GM19328 (cell line): Measurements from ENCODE around the gene CFHR5.
A peak's percentile ranks its signal among the peaks of the same experiment; 100 is the strongest.
"Not testable (repeated sequence)": the region's sequence is repeated elsewhere in the genome, so short reads cannot be mapped to it uniquely, and the experiment has no call there.

ENCODE experiments used
- ATAC-seq: cut with Tn5 transposase; IDR thresholded peaks from one replicate; pipeline ENCODE4 v1.9.1; 2021; ENCODE audit warnings: mild to moderate bottlenecking, moderate library complexity; ENCODE audit not compliant: unreplicated experiment

The CFHR5 gene

DNA sequence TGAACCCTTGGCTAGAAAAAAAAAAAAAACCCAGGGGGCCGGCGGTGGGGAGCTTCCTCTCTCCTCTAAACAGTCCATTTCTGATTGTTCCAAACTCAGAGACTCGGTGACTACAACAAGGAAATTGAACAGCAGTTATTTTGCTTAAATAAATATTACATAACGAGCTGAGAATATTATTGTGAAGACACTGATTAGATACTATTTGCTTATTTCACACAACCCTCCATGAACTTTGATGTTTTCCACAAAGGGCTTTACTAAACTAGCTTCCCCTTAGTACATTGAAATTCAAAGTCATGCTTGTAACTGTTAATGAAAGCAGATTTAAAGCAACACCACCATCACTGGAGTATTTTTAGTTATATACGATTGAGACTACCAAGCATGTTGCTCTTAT is at the start of gene CFHR5:
Gene CFHR5, plus strand, starts transcription at position 279 of the 400 bp plus-strand sequence. Its CDS starts 109 bp downstream, at position 388.
- ATAC-seq: no peak

DNA sequence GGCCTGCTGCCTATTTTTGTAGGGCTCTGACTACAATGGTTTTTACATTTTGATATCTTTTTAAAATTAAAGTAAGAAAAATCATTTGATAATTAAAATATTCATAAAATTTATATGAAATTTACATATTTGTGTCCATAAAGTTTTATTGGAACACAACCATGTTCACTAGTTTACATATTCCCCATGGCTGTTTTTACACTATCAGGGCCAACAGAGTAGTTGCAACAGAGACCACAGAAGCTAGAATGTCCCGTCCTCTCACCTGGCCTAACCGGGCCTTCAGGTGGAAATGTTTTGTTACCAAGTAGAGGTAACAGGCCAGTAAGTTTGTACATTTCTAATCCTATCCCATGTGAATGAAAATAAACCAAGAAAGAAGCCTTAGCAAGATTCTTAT is 44.5 kb upstream of the CFHR5 start:
- not testable (repeated sequence) for ATAC-seq

DNA sequence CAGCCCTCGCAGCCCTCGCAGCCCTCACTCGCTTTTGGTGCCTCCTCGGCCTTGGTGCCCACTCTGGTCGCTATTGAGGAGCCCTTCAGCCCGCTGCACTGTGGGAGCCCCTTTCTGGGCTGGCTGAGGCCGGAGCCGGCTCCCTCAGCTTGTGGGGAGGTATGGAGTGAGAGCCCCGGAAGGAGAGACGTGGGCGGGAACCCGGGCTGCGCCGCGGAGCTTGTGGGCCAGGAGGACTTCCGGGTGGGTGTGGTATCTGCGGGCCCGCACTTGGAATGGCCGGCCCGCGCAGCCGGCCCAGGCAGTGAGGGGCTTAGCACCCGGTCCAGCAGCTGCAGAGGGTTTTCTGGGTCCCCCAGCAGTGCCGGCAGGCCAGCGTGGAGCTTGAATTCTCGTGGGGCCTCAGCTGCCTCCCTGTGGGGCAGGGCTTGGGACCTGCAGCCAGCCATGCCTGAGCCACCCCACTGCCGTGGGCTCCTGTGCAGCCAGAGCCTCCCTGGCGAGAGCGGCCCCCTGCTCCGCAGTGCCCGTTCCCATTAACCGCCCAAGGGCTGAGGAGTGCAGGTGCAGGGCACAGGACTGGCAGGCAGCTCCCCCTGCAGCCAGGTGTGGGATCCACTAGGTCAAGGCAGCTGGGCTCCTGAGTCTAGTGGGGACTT is 43.7 kb upstream of the CFHR5 start:
- ATAC-seq: no peak

DNA sequence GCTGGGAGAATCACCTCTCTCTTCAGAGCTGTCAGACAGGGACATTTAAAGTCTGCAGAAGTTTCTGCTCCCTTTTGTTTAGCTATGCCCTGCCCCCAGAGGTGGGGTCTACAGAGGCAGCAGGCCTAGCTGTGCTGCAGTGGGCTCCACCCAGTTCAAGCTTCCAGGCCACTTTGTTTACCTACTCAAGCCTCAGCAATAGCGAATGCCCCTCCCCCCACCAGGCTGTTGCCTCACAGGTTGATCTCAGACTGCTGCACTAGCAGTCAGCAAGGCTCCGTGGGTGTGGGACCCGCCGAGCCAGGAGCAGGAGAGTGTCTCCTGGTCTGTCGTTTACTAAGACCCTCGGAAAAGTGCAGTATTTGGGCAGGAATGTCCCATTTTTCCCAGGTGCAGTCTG is 35.9 kb upstream of the CFHR5 start:
- ATAC-seq: not testable (repeated sequence)

DNA sequence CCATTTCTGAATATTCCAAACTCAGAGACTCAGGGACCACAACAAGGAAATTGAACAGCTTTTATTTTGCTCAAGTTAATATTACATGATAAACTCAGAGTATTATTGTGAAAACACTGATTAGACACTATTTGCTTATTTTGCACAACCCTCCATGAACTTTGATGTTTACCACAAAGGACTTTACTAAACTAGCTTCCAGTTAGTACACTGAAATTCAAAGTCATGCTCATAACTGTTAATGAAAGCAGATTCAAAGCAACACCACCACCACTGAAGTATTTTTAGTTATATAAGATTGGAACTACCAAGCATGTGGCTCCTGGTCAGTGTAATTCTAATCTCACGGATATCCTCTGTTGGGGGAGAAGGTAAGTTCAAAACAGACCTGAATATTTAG is 33.8 kb upstream of the CFHR5 start, which contains the start of gene CFHR2:
Gene CFHR2, plus strand, starts transcription at position 171 of the 400 bp plus-strand sequence. Its CDS starts 143 bp downstream, at position 314.
- not testable (repeated sequence) for ATAC-seq

DNA sequence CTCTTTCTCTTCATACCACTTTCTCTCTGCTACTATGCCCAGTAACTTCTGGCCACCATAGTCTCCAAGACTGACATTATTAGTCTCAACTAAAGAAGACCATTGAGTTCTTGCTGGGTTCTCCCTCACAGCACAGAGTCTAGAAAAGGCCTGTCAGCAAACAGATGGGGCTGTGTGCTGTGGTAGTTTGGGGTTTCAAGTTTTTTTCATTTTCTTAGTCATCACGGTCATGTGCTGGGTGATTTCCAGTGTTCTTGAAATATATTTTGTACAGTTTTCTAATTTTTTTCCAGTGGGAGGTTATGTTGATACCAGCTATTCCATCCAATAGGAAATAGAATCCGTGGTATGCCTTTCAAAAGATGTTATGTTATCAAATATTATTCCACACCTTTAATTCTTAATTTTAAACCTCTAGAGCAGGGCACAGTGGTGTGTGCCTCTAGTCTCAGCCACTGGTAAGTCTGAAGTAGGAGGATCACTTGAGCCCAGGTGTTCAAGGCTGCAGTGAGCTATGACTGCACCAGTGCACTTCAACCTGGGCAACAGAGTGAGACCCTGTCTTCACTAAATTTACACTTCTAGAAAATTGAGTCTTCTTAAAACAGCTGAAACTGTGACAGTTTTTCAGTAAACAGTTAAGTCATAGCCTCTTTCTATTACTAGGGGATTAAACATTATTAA is 25.5 kb upstream of the CFHR5 start:
- ATAC-seq: peak; percentile 91

DNA sequence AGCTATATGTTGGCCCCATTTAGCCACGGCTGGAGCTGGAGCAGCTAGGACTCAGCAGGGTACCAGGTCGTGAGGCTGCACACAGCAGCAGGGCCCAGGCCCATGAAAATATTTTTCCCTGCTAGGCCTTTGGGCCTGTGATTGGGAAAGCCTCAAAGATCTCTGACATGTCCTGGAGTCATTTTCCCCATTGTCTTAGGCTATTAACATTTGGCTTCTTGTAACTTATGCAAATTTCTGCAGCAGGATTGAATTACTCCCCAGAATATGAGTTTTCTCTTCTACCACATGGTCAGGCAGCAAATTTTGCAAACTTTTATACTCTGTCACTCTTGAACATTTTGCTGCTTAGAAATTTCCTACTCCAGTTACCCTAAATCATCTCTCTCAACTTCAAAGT is 22.6 kb upstream of the CFHR5 start:
- ATAC-seq: no peak

DNA sequence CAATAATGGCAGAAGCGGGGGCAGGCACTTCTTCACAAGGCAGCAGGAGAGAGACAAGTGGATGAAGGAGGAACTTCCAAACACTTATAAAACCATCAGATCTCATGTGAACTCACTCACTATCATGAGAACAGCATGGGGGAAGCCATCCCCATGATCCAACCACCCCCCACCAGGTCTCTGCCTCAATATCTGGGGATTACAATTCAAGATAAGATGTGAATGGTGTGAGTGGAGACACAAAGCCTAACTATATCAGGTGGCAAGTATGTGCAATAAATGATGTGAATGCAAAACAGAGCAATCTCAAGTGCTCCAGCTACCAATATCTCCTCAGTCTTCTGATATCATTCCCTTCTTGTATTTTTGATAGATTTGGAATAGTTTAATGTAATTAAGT is 21.4 kb upstream of the CFHR5 start:
- no peak for ATAC-seq

DNA sequence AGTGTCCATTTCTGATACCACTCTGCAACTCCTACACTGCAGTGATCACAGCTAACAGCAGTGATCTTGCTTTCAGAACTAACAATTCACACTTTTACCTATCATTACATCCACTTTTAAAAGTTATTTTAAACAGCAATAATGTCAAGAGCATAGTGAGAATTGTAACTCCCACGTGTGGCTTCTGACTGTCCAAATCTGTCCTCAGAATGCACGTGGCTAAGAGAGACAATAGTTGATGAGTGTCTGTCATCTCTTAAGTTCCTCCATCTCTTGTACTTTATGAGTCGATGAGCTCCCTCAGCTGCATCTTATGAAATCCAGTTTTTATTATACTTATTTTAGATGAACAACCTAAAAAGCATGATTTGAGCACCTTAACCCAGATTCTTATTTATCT is 16.5 kb upstream of the CFHR5 start:
- ATAC-seq: peak; percentile 91

DNA sequence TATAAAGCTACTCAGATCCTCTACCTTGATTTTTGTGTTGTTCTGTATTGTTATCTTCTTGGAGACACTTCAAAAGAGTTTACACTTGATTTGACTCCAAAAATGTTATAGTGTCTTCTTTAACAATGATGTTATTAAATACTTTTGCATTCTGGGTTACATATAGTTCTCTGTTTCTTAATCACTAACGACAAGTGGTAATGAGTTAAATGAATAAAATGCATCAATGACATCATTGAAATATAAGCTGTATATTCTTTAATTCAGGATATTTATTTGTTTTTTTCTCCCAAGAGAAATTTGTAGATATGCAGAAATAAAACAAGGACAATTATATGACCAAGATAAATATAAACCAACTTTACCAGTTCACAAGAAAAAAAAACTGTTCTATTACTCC is 7.2 kb upstream of the CFHR5 start:
- ATAC-seq: no peak

DNA sequence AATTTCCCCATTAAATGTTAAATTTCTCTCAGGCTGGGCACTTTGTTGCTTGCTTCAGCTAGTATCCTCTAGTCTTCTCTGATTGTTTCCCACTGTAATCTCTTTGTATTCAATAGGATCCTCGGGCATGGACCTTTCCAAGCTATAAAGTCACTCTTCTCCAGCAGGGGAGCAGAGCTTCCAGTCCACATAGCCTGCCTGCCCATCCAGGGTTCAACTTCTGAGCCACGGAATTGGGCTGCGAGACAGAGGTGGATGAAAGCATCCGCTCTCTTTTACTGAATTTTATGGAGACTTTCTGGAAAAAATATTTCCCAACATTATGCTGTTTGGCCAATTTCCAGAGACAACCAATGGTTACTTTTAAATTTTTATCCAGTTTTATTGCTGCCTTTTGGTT is 1.1 kb upstream of the CFHR5 start:
- no peak for ATAC-seq

DNA sequence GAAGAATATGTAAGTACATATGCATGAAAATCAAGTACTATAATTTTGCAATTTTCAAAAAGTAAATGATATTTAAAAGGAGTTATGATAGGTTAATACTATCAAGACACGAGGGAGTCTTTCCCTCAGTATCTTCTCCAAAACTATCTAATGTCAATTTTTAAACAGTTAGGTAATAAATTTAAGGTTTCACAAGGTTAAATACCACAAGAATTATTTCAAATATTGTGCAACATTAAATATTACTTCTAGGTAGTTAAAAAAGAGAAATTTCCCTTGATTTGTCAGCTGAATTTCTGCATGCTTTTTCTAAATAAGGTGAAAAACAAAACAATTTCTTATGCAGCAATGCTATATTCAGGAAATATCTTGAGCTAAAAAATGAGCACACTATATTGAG is 3.5 kb downstream of the CFHR5 start:
- no peak for ATAC-seq

DNA sequence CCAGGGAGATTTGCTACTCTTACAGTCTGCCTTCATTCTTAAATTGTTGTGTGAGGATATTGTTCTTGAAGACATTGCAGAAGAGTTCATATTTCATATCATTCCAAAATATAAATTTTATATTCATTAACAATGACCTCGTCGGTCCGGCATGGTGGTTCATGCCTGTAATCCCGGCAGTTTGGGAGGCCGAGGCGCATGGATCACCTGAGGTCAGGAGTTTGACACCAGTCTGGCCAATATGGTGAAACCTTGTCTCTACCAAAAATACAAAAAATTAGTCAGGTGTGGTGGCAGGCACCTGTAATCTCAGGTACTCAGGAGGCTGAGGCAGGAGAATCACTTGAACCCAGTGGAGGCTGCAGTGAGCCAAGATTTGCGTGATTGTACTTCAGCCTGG is 4.9 kb downstream of the CFHR5 start:
- not testable (repeated sequence) for ATAC-seq

DNA sequence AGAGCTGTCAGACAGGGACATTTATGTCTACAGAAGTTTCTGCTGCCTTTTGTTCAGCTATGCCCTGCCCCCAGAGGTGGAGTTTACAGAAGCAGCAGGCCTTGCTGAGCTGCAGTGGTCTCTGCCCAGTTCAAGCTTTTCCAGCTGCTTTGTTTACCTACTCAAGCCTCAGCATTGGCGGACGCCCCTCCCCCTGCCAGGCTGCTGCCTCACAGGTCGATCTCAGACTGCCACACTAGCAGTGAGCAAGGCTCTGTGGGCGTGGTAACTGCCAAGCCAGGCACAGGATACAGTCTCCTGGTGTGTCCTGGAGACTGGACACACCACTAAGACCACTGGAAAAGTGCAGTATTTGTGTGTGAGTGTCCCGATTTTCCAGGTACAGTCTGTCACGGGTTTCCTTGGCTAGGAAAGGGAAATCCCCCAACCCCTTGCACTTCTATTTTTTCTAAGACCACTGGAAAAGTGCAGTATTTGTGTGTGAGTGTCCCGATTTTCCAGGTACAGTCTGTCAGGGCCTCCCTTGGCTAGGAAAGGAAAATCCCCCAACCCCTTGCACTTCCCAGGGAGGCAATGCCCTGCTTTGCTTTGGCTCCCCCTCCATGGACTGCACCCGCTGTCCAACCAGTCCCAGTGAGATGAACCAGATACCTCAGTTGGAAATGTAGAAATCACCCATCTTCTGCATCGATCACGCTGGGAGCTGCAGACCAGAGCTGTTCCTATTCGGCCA is 14.7 kb downstream of the CFHR5 start:
- ATAC-seq: not testable (repeated sequence)

DNA sequence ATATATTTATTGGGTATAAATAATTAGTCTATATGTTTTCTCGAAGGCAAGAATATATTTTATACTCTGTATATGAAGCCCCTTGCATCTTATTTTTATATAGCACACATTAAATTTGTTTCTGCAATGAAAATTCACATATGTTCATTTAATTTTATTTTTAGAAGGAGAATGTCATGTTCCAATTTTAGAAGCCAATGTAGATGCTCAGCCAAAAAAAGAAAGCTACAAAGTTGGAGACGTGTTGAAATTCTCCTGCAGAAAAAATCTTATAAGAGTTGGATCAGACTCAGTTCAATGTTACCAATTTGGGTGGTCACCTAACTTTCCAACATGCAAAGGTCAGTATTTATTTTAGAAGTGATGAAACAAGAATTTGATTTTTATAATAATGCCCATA is 16.6 kb downstream of the CFHR5 start:
- ATAC-seq: no peak

DNA sequence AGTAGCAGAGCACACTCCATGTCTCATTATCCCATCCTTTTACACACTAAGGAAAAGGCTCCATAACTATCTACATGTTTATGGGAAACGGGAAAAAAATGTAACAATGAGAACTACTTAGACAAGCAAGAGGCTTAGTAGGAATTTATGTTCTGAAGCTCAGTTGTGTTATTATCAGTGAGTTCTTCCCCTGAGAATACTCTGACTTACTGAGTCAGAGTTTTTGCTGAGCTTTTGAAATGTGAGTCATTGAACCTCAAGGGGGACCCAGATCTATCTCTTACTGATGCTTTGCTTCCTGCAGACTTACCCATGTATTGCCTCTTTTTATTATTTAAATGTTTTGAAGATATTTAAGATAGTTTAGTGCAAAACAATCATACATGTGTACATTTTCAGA is 20.1 kb downstream of the CFHR5 start:
- ATAC-seq: no peak

DNA sequence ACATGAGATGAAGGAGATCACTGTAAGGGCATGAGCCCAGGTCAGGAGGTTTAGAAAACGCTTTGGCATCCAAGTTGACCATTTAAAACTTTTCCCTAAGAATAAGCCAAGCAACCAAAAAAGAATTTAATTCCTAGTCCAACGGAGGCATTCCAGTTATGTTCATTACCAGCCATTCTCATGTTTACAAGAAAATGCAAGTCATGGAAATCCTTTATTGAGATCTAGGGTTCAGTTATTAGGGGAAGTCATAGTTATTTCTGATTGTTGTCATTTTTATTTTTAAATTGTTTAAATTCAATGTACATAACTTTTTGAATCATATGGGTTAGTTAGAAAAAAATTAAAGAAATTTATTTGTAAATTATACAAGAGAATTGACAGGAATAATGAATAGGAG is 24.5 kb downstream of the CFHR5 start:
- ATAC-seq: no peak

DNA sequence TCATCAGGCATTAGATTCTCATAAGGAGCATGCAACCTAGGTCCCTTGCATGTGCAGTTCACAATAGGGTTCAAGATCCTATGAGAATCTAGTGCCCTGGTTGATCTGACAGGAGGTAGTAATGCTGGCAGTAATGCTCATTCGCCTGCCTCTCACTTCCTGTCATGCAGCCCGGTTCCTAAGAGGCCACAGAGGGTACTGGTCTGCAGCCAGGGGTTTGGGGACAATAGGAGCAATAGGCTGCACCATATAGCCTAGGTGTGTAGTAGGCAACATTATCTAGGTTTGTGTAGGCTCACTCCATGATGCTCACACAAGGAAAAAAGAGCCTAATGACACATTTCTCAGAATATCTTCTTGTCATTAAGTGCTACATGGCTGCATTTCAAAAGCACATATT is 25.8 kb downstream of the CFHR5 start:
- ATAC-seq: no peak

DNA sequence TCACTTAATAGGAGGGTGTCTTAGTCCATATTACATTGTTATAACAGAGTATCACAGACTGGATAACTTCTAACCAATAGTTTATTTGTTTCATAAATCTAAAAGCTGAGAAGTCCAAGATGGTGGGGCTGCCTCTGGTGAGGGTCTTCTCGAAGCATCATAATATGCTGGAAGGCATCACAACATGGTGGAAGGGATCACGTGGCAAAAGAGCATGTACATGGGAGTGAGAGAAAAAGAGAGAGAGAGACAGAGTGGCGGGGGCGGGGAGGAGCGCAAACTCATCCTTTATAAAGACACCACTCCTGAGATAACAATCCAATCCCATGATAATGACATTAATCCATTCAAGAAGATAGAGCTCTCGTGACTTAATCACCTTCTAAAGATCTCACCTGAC is 31.5 kb downstream of the CFHR5 start:
- no peak for ATAC-seq

DNA sequence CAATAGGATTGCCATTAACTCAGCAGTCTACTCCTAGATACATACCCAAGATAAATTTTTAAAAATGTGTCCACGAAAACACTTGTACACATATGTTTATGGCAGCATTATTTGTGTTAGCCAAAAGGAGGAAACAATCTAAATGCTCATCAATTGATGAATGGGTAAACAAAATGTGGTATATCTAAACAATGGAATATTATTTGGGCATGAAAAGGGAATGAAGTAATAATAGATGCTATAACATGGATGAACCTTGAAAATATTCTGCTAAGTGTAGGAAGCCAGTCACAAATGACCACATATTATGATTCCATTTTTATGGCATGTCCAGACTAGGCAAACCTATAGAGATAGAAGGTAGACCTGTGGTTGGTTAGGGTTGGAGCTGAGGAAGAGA is 34.3 kb downstream of the CFHR5 start:
- no peak for ATAC-seq

DNA sequence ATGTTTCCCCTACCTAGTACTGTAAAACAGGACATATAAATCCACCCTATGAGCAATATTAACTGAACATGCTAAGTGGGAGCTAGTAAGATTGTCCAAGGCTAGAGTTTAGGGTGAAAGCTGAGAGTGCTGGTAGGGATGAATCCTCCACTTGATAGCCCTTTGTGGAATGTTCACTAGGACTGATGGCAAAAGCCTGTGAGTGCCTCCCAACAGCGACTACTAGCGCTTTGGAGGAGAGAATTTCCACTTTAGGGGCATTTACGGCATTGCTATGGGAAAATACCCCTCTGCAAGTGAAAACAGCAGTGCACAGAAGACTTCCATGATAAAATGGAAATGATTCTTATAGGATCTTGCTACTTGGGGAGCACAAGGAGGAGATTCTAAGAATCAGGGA is 35.9 kb downstream of the CFHR5 start:
- ATAC-seq: no peak

DNA sequence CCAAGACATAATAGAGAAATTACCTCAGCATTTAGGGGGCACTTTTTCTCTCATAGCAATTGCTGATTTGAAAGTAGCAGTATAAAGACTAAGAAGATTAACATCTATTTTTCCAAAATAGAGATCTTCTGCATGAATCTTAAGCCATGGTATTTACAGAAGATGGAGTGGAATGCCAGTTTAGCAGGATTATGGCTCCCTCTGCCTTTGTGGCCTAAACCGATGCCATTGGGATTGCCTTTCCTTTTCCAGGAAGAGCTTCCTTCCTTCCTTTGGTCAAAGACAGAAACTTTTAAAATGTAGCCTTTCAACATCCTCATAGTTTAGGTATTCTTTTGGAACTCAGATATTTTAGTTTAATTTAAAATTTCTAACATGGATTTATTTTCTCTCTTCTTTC is 39.4 kb downstream of the CFHR5 start:
- ATAC-seq: no peak
